ENCODE results near the gene TCAIM.

Gene TCAIM

DNA sequence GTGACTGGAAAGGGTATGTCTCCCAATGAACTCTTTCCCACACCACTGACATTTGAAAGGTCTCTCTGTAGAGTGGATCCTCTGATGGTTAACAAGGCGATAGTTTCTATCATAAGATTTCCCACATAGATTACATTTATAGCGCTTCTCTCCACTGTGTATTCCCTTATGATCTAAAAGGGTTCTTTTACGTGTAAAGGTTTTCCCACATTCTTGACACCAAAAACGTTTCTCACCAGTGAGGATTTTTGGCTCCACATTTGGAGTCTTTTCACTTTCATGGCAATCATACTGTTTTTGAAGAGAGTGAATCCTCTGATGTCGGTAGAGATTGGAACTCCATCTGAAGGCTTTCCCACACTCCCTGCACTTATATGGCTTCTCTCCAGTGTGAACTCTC lies 108.4 kb downstream of the TCAIM start:
- no peak for DNase-seq (ENCODE audit: low read depth)

GRCh38 chr3:44451441-44451840 lies 112.9 kb downstream of the TCAIM start:
- no peak for DNase-seq (ENCODE audit: low read depth)

- no peak for DNase-seq (ENCODE audit: low read depth)
Measured at GRCh38 chr3:44454258-44454657, 115.7 kb downstream of the TCAIM start.

GRCh38 chr3:44455318-44455717 lies 116.8 kb downstream of the TCAIM start:
- DNase-seq (ENCODE audit: low read depth), result no peak
